GM21447 (cell line): ENCODE results near the gene PDE6B.
"Not testable (repeated sequence)": the region's sequence is repeated elsewhere in the genome, so short reads cannot be mapped to it uniquely, and the experiment has no call there.

ENCODE experiments used
- ATAC-seq: cut with Tn5 transposase; IDR thresholded peaks from one replicate; pipeline ENCODE4 v1.9.1; 2021; ENCODE audit not compliant: unreplicated experiment

The PDE6B gene

DNA sequence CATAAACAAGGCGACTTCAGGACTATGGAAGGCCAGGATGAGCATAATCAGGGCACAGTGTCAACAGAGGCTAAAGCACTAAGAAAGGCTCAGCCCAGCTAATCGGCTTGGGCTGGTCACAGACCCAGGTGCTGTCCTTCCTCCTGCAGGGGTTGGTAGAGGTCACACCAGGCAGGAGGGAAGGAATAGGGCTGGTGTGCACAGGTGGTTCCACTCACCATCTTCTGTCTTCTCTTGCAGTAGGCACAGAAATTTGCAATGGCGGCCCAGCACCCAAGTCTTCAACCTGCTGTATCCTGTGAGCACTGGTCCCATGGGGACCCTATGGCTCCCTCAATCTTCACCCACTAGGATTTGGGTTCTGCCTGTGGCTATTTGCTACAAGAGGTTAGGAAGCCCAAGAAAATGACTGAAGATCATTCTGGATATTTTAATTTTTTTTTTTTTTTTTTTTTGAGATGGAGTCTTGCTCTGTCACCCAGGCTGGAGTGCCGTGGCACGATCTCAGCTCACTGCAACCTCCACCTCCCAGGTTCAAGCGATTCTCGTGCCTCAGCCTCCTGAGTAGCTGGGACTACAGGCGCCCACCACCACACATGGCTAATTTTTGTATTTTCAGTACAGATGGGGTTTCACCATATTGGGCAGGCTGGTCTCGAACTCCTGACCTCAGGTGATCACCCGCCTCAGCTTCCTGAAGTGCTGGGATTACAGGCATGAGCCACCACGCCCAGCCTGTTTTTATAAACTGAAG lies 44.6 kb downstream of the PDE6B start:
- ATAC-seq: not testable (repeated sequence)

DNA sequence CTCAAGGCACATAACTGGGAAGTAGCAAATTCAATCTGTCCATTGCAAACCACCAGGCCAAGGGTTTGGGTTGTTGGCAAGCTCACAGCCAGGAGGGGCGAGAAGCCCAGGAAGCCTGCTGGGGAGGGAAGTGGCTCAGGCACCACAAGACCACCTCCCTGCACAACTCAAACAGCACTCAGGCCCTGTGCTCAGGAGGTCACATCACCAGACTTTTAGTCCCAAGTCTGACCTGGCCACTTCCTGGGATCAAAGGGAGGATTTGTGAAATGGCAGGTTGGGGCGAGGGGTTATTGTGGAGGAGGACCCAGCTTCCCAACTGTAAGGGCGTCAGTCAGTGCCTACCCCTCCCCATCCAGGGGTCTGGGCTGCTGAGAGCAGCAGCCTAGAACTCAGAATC lies 46.4 kb downstream of the PDE6B start:
- ATAC-seq: no peak

DNA sequence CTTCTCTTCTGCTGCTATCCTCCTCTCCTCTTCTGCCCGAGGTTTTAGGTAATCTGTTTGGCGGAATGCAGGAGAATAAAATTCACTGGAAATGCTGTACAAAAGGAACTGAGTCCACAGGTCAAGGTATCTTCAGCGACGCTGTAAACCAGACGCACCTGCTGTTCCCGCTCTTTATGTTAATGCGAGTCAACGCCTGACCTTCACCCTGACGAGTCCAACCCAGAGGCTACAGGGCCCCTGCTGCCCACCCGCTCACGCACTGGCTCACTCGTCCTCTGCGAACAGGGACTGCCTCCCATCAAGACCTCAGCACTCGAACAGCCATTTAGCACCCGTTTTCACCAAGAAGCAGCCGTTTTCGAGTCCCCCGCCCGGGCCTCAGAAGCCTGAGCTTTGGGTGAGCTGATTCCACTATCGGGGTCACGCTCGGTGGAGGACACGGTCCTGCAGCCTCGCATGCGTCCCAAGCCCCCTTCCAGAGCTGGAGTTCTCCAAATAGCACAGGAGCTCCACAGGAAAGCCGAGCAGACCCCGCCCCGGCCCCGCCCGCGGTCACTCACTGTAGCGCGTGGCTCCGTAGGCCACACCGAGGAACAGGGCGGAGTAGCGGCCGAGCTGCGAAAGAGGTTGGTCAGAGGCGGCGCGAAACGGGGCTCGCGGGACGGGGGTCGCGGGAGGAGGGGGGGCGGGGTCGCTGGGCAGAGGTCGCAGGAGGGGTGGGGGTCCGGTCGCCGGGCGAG lies 48.1 kb downstream of the PDE6B start:
- ATAC-seq: no peak

DNA sequence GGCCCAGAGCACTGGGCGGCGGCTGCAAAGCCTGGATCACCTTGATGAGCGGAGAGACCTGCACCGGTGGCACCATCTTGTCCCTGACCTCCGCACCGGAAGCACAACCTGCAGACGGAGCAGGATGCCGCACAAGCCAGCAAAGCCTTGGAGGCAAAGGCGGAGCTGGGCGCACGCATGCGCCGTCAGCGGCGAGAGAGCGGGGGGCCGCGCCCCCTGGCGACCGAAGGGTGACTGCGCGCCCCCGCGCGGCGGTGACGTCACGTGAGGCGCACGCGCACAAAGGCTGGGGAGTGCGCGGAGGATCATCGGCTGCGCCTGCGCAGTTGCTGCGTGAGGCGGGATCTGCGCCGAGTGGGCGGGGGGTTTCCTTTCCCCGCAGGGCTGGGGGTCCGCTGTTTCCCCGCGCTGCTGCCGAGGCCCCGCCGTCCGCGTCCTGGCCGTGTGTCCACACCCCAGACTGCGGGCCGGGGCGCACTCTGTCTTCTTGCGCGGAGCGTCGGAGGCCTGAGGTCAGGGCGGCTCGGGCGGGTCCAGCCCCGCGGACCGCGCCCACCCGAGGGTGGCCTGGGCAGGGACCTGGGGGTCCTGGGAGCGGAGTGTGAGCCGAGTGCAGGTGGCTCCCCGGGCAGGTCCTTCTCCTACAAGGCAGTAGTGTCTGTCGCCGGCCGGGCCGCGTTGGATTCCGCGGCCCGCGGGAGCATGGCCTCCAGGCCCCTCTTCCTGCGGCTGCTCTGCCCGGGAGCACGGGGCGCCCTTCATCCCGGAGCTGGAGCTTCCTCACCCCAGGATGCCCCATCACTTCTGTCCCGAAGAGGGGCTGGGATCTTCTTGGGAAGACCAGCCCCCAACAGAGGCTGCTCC lies 49.0 kb downstream of the PDE6B start, which contains the start of the genes ATP5ME and MYL5:
Gene ATP5ME (minus strand): TSS at position 105 of the 864 bp plus-strand sequence. CDS start 29 bp downstream, at position 76.
Gene MYL5 (plus strand): TSS at position 371 of the 864 bp plus-strand sequence. CDS start 3,485 bp downstream, outside the sequence.
- peak; percentile 71 for ATAC-seq

DNA sequence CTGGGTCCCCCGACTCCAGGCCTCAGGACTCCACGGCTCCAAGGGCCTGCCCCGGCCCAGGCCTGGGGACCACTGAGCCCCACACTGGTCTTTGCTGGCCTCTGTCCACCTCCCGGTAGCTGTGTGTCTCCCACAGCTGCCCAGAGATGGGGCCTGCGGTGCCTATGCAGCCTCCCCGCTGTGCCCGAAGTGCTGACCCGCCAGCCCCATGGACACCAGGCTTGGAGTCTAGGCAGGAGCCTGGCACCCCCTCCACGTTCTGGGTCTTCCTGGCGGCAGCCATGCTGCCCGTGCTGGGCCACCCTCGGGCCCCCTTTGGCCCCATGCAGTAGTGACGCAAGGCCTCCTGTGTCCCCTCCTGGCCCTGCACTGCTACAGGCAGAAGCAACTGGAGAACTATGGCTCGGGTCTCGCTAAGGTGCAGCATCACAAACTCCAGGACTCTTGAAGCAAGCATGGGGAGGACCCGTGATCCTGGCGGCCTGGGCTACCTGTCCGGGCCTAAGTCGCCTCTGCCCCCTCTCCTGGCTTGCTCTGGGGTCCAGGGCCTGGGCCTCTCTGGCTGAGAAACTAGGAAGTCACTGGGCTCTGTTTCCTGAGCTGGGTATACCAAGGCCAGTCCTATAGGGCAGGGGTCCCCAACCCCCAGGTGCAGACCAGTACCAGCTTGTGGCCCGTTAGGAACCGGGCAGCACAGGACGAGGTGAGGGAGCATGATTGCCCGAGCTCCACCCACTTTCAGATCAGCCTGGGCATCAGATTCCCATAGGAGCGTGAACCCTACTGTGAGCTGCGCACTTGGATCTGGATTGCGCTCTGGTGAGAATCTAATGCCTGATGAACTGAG lies 49.9 kb downstream of the PDE6B start:
- ATAC-seq: peak; percentile 1

DNA sequence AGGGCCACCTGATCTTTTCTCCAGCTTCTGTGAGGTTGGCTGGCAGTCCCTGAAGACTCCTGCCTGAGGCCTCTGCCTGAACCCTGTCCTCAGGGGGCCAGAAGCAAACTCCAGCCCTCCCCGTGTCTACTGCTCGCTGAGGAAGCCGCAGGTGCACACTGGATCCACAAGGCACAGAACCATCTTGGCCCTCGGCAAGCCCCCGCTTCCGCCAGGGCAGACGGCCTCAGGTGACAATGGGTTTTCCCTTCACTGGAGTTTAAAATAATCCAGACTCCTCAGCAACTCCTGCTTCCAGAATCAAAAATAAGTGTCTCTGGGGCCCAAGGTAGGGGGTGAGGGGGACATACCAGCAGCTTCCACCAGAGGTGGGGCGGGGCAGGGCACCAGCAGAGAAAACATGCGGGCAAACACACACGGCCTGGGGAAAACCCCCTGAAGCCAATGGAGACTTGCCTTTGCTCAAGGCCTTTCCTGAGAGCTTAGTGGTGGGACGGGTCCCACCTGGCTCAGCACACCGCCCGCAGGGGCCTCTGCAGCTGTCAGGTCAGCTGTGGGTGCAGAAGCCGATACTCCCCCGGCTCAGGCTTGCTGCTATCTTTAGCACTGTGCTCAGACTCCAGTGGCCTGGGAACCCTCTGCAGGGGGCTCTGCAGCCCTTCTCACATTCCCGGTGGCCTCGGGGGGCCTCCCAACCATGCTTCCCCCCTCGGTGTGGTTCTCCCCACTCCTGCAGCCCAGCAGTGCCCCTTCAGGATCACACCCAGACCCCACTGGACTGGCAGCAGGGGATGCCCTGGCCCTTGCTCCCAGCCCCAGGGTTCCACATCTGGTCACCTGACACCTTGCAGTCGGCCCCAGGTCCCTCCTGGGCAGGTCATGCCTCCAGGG lies 50.9 kb downstream of the PDE6B start:
- ATAC-seq: peak; percentile 27

DNA sequence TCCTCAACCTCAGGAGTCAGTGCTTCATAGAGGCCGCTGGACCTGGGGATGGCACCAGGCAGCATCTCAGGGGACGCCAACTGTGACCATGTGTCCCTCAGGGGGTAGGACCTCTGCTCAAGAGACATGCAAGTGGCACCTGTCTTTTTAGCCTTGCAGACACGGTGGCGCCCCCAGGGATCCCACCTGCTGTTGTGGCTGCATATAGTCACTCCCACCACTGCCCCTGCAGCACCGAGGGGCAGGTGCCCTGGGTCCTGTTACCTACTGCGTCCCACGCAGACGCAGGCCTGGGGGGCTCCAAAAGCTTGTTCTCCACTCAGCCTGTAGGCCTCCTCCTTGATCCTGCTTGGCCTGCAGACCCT lies 51.5 kb downstream of the PDE6B start:
- no peak for ATAC-seq

DNA sequence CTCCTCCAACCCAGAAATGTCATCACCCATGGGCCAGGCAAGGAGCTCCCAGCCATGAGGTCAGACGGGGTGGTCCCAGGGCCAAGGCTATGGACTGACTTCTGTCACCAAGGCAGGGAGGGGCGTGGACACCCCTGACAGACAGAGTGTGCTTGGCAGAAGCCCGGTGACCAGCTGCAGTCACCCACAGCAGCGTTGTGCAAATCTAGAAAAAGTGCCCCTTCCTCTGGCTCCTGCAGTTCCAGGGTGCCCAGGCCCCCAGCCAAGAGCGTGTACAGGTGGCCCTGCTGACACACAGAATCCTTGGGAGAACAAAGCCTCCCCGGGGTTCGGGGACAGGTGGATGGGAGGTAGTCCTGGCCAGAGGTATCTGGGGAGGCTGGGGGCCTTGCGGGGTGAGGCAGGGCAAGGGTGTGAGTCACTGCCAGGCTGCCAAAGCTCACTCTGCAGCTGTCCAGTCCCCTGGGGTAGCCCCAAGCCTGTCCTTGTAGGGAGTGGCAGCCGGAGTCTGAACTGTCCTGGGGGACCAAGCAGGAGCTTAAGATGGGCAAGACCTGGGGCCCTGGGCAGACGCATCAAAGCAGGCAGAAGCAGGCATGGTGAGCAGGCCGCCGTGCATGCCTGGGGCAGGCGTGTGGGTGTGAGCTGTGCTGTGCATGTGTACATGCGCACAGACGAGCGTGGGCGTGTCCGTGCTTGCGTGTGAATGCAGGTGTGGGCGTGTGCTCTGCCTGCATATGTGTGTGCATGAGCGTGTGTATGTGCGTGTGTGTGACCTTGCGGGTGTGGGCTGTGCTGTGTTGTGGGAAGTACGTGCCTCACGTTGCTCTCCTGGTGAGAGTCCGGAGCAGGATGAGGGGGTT lies 52.3 kb downstream of the PDE6B start:
- no peak for ATAC-seq

DNA sequence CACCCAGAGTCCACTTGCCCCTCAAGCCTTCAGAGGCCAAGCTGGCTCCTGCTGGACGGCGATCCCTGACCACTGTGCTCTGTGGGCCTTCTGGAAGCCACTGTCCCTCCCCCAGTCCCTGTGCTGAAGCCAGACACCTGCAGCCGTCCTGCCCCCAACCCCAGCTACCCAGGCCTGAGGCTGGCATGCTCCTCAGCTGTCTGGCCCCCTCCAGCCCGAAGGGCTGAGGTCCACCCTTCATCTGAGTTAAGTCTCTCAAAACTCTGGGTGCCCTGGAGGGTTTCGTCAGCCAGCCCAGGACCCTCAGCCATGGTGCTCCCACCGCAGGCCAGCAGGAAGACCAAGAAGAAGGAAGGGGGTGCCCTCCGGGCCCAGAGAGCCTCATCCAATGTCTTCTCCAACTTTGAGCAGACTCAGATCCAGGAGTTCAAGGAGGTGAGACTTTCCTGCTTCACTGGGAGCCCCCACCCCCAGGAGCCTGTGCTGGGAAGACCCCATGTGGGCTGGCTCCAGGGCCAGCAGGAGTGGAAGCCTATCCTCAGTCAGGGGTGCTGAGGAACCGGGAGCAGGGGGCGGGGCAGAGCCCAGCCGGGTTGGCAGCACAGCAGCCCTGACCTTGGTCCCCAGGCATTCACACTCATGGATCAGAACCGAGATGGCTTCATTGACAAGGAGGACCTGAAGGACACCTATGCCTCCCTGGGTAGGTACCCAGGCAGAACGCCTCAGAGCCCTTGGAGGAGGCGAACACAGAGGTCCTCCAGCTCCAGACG lies 53.1 kb downstream of the PDE6B start:
- no peak for ATAC-seq

DNA sequence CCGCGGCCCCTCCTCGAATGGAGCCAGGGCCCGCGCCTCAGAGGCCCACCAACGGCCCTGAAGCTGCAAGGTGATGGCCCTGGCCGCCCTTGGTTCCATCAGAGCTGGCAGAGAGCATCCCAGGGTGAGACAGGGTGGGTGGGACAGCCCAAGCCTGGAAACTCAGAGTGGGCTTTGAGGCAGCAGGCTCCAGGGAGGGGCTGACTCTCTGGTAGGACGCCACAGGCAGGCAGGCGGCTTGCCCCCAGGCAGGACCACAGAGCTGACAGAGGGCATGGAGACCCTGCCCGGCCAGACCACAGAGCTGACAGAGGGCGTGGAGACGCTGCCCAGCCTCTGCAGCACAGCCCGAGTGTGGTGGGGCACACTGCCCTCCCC lies 53.7 kb downstream of the PDE6B start:
- ATAC-seq: no peak

DNA sequence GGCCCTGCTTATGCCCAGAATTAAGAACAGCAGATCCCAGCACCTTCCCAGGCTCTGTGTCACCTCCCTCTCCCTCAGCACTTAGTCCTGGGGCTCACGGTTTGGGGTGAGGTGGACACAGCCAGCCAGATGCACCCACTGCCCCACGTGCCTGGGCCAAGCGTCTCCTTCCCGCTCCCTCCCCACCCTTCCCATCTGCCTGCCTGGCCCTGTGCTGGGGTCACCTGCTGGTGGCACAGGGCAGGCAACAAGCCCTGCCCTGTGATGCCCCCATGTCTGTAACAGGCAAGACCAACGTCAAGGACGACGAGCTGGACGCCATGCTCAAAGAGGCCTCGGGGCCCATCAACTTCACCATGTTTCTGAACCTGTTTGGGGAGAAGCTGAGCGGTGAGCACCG lies 54.3 kb downstream of the PDE6B start:
- no peak for ATAC-seq

DNA sequence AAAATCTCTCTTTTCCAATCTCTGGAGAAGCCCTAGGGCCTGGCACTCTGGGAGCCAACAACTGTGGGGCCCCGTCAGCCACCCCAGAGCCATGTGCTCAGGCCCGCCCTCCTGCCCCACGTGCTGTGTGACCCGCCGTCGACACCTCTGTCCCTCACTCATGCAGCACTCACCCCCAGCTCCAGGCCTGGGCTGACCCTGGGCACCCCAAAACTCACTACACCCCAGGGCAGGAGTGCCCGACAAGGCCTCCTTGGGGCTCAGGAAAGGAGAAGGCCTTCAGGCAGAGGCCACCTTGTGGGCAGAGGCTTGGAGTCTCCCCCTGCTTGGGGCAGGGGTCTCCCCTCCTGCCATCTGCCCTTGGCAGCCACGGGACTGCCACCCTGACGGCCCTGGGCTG lies 54.7 kb downstream of the PDE6B start:
- ATAC-seq: no peak

DNA sequence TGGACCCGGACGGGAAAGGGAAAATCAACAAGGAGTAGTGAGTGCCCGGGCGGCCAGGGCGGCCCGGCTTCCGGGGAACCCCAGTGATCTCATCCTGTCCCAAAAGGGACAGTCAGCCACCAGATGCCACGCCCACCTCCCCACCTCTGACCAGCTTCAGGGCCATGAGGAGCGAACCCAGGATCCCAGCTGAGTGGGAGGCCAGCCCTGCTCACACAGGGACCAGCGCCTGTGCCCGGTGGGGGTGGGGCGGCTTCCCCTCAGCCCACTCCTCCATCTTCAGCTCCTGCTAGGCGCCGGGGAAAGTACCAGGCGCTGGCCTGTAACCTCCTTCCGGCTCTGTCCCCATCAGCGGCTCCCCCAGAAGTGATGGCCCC lies 55.2 kb downstream of the PDE6B start:
- no peak for ATAC-seq

DNA sequence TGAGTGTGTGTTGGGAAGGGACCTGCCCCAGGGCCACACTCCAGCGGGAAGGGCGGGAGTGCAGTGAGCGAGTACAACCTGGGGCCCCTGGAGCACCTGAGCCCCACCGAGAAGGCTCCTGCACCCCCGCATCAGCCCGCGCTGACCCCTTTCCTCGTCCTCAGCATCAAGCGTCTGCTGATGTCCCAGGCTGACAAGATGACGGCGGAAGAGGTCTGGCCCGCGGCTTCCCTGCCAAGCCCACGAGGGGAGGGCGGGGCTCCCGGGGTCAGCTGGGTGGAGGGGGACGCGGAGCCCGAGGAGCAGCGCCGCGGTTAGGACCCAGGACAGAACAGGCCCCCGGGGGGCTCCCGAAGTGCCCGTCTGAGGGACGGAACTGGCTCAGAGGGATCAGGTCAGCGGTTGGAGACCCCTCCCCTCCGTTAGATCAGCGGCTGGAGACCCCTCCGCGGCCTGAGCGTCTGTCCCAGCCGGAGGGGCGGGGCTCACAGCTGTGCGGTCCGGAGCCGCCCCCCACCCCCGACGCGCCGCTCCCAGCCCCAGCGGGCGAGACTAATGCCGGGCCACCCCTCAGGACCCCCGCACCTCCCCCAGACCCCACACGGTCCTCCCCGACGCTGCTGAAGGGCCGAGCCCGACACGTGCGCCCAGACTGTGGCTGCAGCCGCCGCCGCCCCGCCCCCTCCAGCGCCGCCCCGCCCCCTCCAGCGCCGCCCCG lies 55.7 kb downstream of the PDE6B start:
- ATAC-seq: no peak

DNA sequence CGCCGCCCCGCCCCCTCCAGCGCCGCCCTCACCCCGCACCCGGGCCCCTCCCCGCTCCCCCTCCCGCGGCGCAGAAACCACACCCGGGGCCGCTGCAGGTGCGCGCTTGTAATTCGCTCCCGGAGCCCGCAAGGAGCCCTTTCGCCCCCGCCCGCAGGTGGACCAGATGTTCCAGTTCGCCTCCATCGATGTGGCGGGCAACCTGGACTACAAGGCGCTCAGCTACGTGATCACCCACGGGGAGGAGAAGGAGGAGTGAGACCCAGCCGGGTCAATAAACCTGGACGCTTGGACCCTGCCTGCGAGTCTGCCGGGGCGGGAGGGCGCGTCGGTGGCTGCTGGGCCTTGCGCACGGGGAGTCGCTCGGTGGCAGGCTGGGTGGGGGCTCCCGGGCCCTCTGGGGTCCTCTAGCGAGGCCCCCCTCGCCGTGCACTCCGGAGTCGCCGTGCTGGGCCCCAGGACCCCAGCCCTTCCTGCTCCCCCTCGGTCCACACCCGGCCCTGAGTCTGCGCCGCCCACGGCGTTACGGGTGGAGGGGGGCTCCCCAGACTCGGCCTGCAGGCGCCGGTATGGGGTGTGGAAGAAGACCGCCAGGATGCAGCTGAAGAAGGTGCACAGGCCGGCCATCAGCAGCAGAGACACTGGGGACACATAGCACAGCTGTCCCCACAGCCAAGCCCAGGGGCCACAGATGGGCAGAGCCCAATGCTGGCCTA lies 56.5 kb downstream of the PDE6B start:
- ATAC-seq: no peak

DNA sequence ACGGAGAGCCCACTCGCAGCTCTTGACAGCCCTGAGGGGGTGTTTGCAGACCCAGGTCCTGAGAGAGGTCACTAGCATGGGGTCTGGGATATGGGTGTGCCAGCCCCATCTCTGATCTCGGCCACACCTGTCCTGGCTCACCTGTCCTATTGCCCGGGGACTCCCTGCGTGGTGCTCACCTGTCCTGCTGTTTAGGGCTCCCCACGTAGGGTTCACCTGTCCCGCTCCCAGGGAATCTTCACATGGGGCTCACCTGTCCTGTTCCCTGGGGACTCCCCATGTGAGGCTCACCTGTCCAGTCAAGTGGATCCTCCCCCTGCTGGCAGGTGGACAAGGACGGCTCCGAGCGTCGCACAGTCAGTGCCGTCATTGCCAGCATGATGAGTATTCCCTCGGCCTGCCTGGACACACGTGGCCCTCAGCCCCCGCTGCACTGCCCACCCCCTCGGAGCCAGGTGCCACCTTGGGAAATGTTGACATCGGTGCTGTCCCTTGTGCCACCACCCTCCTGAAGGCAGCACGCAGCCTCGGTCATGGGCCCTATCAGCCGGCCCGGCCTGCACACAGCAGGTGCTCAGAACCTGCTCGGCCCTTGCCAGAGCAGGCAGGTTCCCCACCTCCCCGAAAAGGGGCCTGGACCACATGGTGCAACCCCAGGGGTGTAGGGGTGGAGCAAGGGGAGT lies 57.3 kb downstream of the PDE6B start:
- ATAC-seq: no peak
